OCI-LY1 (cell line): ENCODE data around the gene CASP10.

ENCODE experiments used
- H2AFZ ChIP-seq: fragments of 200-600 bp; sonication (generic), shearing (Covaris generic); 2 replicates; pipeline ENCODE4 v1.6.0; 2014; ENCODE audit warnings: antibody characterized with exemption, mild to moderate bottlenecking, low read length
- H3F3A ChIP-seq: fragments of 200-600 bp; sonication (generic), shearing (Covaris generic); 2 replicates; pipeline ENCODE4 v1.6.0; 2014; ENCODE audit warnings: mild to moderate bottlenecking, antibody characterized with exemption, low read length, moderate library complexity; ENCODE audit not compliant: insufficient read depth
- H3K27ac ChIP-seq: fragments of 200-600 bp; sonication (generic); 2 replicates; pipeline ENCODE4 v1.5.1; 2014; ENCODE audit warnings: low read length, mixed run types, mild to moderate bottlenecking, low read depth; ENCODE audit not compliant: poor library complexity, severe bottlenecking
- H3K27me3 ChIP-seq: fragments of 200-600 bp; sonication (generic); 2 replicates; pipeline ENCODE4 v1.6.0; 2014; ENCODE audit warnings: antibody characterized with exemption, mild to moderate bottlenecking, low read length, moderate library complexity; ENCODE audit not compliant: insufficient read depth
- H3K36me3 ChIP-seq: fragments of 200-600 bp; sonication (generic); 2 replicates; pipeline ENCODE4 v1.6.1; 2014; ENCODE audit warnings: mild to moderate bottlenecking, antibody characterized with exemption, low read length, moderate library complexity, mixed read lengths; ENCODE audit not compliant: insufficient read depth
- H3K4me1 ChIP-seq: fragments of 200-600 bp; sonication (generic); 2 replicates; pipeline ENCODE4 v1.5.1; 2014; ENCODE audit warnings: mild to moderate bottlenecking, low read length, moderate library complexity; ENCODE audit not compliant: insufficient read depth, severe bottlenecking
- H3K4me2 ChIP-seq: fragments of 200-600 bp; sonication (generic), shearing (Covaris generic); 2 replicates; pipeline ENCODE4 v1.6.1; 2014; ENCODE audit warnings: low read length
- H3K4me3 ChIP-seq: fragments of 200-600 bp; sonication (generic); 2 replicates; pipeline ENCODE4 v1.5.1; 2014; ENCODE audit warnings: low read length, low read depth, mild to moderate bottlenecking, mixed read lengths; ENCODE audit not compliant: poor library complexity, severe bottlenecking
- H3K79me2 ChIP-seq: fragments of 200-600 bp; shearing (Covaris generic); 2 replicates; pipeline ENCODE4 v1.6.1; 2016; ENCODE audit warnings: mixed run types, low read length, mixed read lengths; ENCODE audit not compliant: insufficient read depth
- H3K9ac ChIP-seq: fragments of 200-600 bp; sonication (generic), shearing (Covaris generic); 2 replicates; pipeline ENCODE4 v1.6.1; 2014; ENCODE audit warnings: mild to moderate bottlenecking, low read length, mixed read lengths
- H3K9me2 ChIP-seq: fragments of 200-600 bp; sonication (generic), shearing (Covaris generic); 2 replicates; pipeline ENCODE4 v1.6.1; 2014; ENCODE audit warnings: low read depth, mild to moderate bottlenecking, low read length, mixed read lengths
- H3K9me3 ChIP-seq: fragments of 200-600 bp; shearing (Covaris generic); 2 replicates; pipeline ENCODE4 v1.6.1; 2014; ENCODE audit warnings: low read length, mixed read lengths
- H4K20me1 ChIP-seq: fragments of 200-600 bp; sonication (generic), shearing (Covaris generic); 2 replicates; pipeline ENCODE4 v1.6.0; 2016; ENCODE audit warnings: mild to moderate bottlenecking, low read length; ENCODE audit not compliant: insufficient read depth
- EZH2 ChIP-seq: fragments of 200-600 bp; sonication (generic), shearing (Covaris generic); IDR thresholded peaks from 2 replicates; pipeline ENCODE4 v1.8.0; 2017; ENCODE audit warnings: borderline replicate concordance, mixed run types, mild to moderate bottlenecking, antibody characterized with exemption, low read length, moderate library complexity, mixed read lengths
- TF ChIP-seq, protein P1 (sequence below): fragments of 200-600 bp; sonication (generic), shearing (Covaris generic); IDR thresholded peaks from 2 replicates; pipeline ENCODE4 v1.5.1; 2017; ENCODE audit warnings: mild to moderate bottlenecking, antibody characterized with exemption, low read length, moderate library complexity, mixed read lengths

Gene CASP10

GRCh38 chr2:201260302-201260800 is 77.4 kb downstream of the CASP10 start, which contains the start of gene CASP8:
TSS of gene CASP8 (plus strand) at chr2:201260536. CDS start at chr2:201266487, 5,951 bp downstream.
- Histone ChIP-seq H3K9ac (peak within 1 kb of the TSS; percentile 78), H3K36me3 (no peaks in the 10 kb centered on the region), H3K9me2 (no peaks in the 10 kb centered on the region), H2AFZ (no peak within 1 kb of the TSS), H3F3A (no peaks in the 10 kb centered on the region; the same call in 1 of the 2 replicates), H3K27ac (peak within 1 kb of the TSS; percentile 98), H4K20me1 (no peaks in the 10 kb centered on the region), H3K27me3 (no peaks in the 10 kb centered on the region), H3K4me1 (peaks cover 77% of the 10 kb centered on the region), H3K9me3 (no peaks in the 10 kb centered on the region), H3K4me3 (peak within 1 kb of the TSS; percentile 64), H3K4me2 (peak within 1 kb of the TSS; percentile 90), H3K79me2 (peaks cover 45% of the 10 kb centered on the region)
- TF ChIP-seq EZH2: no peak
- TF ChIP-seq, protein P1, sequence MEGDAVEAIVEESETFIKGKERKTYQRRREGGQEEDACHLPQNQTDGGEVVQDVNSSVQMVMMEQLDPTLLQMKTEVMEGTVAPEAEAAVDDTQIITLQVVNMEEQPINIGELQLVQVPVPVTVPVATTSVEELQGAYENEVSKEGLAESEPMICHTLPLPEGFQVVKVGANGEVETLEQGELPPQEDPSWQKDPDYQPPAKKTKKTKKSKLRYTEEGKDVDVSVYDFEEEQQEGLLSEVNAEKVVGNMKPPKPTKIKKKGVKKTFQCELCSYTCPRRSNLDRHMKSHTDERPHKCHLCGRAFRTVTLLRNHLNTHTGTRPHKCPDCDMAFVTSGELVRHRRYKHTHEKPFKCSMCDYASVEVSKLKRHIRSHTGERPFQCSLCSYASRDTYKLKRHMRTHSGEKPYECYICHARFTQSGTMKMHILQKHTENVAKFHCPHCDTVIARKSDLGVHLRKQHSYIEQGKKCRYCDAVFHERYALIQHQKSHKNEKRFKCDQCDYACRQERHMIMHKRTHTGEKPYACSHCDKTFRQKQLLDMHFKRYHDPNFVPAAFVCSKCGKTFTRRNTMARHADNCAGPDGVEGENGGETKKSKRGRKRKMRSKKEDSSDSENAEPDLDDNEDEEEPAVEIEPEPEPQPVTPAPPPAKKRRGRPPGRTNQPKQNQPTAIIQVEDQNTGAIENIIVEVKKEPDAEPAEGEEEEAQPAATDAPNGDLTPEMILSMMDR: no peak; the same call in 1 of the 2 replicates

GRCh38 chr2:201261471-201261870 is 78.5 kb downstream of the CASP10 start:
- Histone ChIP-seq H4K20me1 (no peaks in the 10 kb centered on the region), H3K9ac (peak overlapping the region; percentile 78), H3K36me3 (peaks cover 3% of the 10 kb centered on the region), H3K9me3 (no peaks in the 10 kb centered on the region), H3K4me2 (peak overlapping the region; percentile 90), H3K4me3 (peak overlapping the region; percentile 64), H3K4me1 (peaks cover 70% of the 10 kb centered on the region), H3F3A (no peaks in the 10 kb centered on the region; the same call in 1 of the 2 replicates), H3K9me2 (no peaks in the 10 kb centered on the region), H3K27ac (peak overlapping the region; percentile 98), H3K27me3 (no peaks in the 10 kb centered on the region), H3K79me2 (peaks cover 50% of the 10 kb centered on the region), H2AFZ (no peak overlapping the region)
- TF ChIP-seq, protein P1: peak; percentile 7; the same call in 1 of the 2 replicates
- no peak for TF ChIP-seq EZH2

- Histone ChIP-seq H3K36me3 (peaks cover 7% of the 10 kb centered on the region), H3K9me2 (no peaks in the 10 kb centered on the region), H3K79me2 (peaks cover 50% of the 10 kb centered on the region), H3K9ac (peak overlapping the region; percentile 78), H3K27ac (peak overlapping the region; percentile 98), H3F3A (no peaks in the 10 kb centered on the region; the same call in 1 of the 2 replicates), H2AFZ (no peak overlapping the region), H3K9me3 (no peaks in the 10 kb centered on the region), H3K4me2 (peak overlapping the region; percentile 90), H3K4me3 (peak overlapping the region; percentile 64), H3K4me1 (peaks cover 70% of the 10 kb centered on the region), H4K20me1 (no peaks in the 10 kb centered on the region), H3K27me3 (no peaks in the 10 kb centered on the region)
- TF ChIP-seq, protein P1: no peak
- no peak for TF ChIP-seq EZH2
Measured at GRCh38 chr2:201261906-201262305, 79.0 kb downstream of the CASP10 start.
